Endothelial cell of umbilical vein (primary cell): ENCODE results near the gene LTBP1. TPM values are rescaled to one million over a fixed set of nuclear protein-coding genes. Genes with fewer than 3 reads are reported as not detected.

ENCODE experiments used
- BruUV-seq: library from RNA; stranded (reverse); fragments of 400-500 nt; replicated peaks from 2 replicates; lab custom pipeline; 2021; lab: Mats Ljungman, UMichigan
- CTCF ChIA-PET: fragments of 300-600, 350-600 bp; sonication (Branson Sonifier 250); formaldehyde crosslinking; loops from one replicate; lab custom pipeline; 2021; ENCODE audit warnings: antibody characterized with exemption, inconsistent platforms; lab: Charles Lee
- POLR2A ChIA-PET: fragments of 300-600, 350-600 bp; sonication (Branson Sonifier 250); formaldehyde crosslinking; loops from one replicate; lab custom pipeline; 2021; ENCODE audit warnings: antibody characterized with exemption, inconsistent platforms; lab: Charles Lee
- DNase-seq: peaks from one replicate; pipeline ENCODE4 v3.0.0-alpha.2; 2011; ENCODE audit warnings: low read depth, low spot score
- FAIRE-seq: peaks from 2 replicates; lab custom pipeline; 2011; peaks lifted over from hg19 to GRCh38; lab: Jason Lieb, UNC
- H2AFZ ChIP-seq: 2 replicates; pipeline ENCODE4 v1.6.0; 2012; ENCODE audit warnings: low read depth, low read length, control low read depth, inconsistent platforms
- H3K27ac ChIP-seq: 2 replicates; pipeline ENCODE4 v1.5.1; 2011; ENCODE audit warnings: low read depth, mild to moderate bottlenecking, control low read depth, low read length, moderate library complexity; ENCODE audit not compliant: insufficient read depth
- H3K27me3 ChIP-seq, 2 experiments: 2 replicates each; pipeline versions ENCODE4 v1.6.0 to v1.6.1; 2011; ENCODE audit warnings: low read length in 2 of 2, mixed read lengths in 1 of 2; ENCODE audit not compliant: control insufficient read depth in 2 of 2, insufficient read depth in 2 of 2
- H3K36me3 ChIP-seq, 2 experiments: 2 replicates in 1 of 2; 3 replicates in 1 of 2; pipeline ENCODE4 v1.5.1; 2011; ENCODE audit warnings: low read length in 2 of 2, mild to moderate bottlenecking in 1 of 2, moderate library complexity in 1 of 2; ENCODE audit not compliant: control insufficient read depth in 2 of 2, insufficient read depth in 2 of 2; ENCODE audit errors: extremely low read depth in 1 of 2
- H3K4me1 ChIP-seq: 3 replicates; pipeline ENCODE4 v1.5.1; 2011; ENCODE audit warnings: mild to moderate bottlenecking, low read length; ENCODE audit not compliant: control insufficient read depth, insufficient read depth; ENCODE audit errors: extremely low read depth
- H3K4me2 ChIP-seq: 2 replicates; pipeline ENCODE4 v1.6.1; 2011; ENCODE audit warnings: low read length, control low read depth, mixed read lengths; ENCODE audit not compliant: insufficient read depth
- H3K4me3 ChIP-seq, 3 experiments: fragments of 200-600 bp in 1 of 3; sonication (generic), shearing (Covaris generic) in 1 of 3; replicated peaks in 1 of 3; 2 replicates each; pipeline ENCODE4 v1.5.1; 2011 to 2016; ENCODE audit warnings: control low read depth in 3 of 3, low read length in 3 of 3, mild to moderate bottlenecking in 2 of 3, inconsistent platforms in 1 of 3, low read depth in 1 of 3, moderate library complexity in 1 of 3; ENCODE audit not compliant: insufficient read depth in 1 of 3
- H3K79me2 ChIP-seq: 2 replicates; pipeline ENCODE4 v1.6.0; 2012; ENCODE audit warnings: low read length, inconsistent platforms; ENCODE audit not compliant: control insufficient read depth, insufficient read depth
- H3K9ac ChIP-seq: replicated peaks from 2 replicates; pipeline ENCODE3; 2011; ENCODE audit warnings: low read length, control low read depth; ENCODE audit not compliant: insufficient read depth; ENCODE audit errors: extremely low read depth
- H3K9me1 ChIP-seq: replicated peaks from 3 replicates; pipeline ENCODE4 v1.6.0; 2011; ENCODE audit warnings: mild to moderate bottlenecking, low read length; ENCODE audit not compliant: control insufficient read depth, insufficient read depth; ENCODE audit errors: extremely low read depth
- H3K9me3 ChIP-seq: replicated peaks from 2 replicates; pipeline ENCODE4 v1.5.1; 2012; ENCODE audit warnings: low read length, inconsistent platforms; ENCODE audit not compliant: control insufficient read depth, insufficient read depth
- H4K20me1 ChIP-seq: replicated peaks from 2 replicates; pipeline ENCODE3; 2011; ENCODE audit warnings: mild to moderate bottlenecking, low read length; ENCODE audit not compliant: control insufficient read depth, insufficient read depth; ENCODE audit errors: extremely low read depth
- CTCF ChIP-seq, 2 donors: IDR thresholded peaks; 1 replicate in 1 of 2; 2 replicates in 1 of 2; pipeline ENCODE4 v1.5.1; 2011; ENCODE audit warnings: low read length in 2 of 2, mild to moderate bottlenecking in 2 of 2, moderate library complexity in 2 of 2, control low read depth in 1 of 2, inconsistent platforms in 1 of 2, low read depth in 1 of 2; ENCODE audit not compliant: insufficient read depth in 1 of 2; ENCODE audit errors: extremely low read depth in 1 of 2
- EZH2 ChIP-seq: IDR thresholded peaks from 2 replicates; pipeline ENCODE4 v1.6.1; 2012; ENCODE audit warnings: borderline replicate concordance, low read depth, mild to moderate bottlenecking, moderate library complexity, low read length, inconsistent platforms; ENCODE audit not compliant: severe bottlenecking
- FOS ChIP-seq: IDR thresholded peaks from 2 replicates; pipeline ENCODE4 v1.6.1; 2011; ENCODE audit warnings: mild to moderate bottlenecking, low read length, moderate library complexity, borderline replicate concordance; ENCODE audit not compliant: insufficient read depth
- GATA2 ChIP-seq: IDR thresholded peaks from 2 replicates; pipeline ENCODE4 v1.7.0; 2011; ENCODE audit warnings: low read depth, mild to moderate bottlenecking, moderate library complexity, mixed read lengths, low read length; ENCODE audit not compliant: insufficient read length, insufficient read depth
- JUN ChIP-seq: IDR thresholded peaks from 2 replicates; pipeline ENCODE4 v1.6.1; 2011; ENCODE audit warnings: borderline replicate concordance, low read depth; ENCODE audit not compliant: insufficient read length, insufficient read depth
- MAX ChIP-seq: IDR thresholded peaks from 2 replicates; pipeline ENCODE4 v1.6.1; 2011; ENCODE audit not compliant: insufficient read depth, insufficient read length
- MYC ChIP-seq: IDR thresholded peaks from one replicate; pipeline ENCODE4 v1.6.1; 2011; ENCODE audit warnings: mild to moderate bottlenecking, low read depth, low read length
- POLR2A ChIP-seq: IDR thresholded peaks from 2 replicates; pipeline ENCODE4 v1.6.1; 2012; ENCODE audit warnings: low read depth, mild to moderate bottlenecking, control low read depth, low read length
- POLR2AphosphoS5 ChIP-seq: IDR thresholded peaks from 2 replicates; pipeline ENCODE4 v1.6.1; 2012; ENCODE audit warnings: low read depth, mild to moderate bottlenecking, control low read depth, low read length, moderate library complexity; ENCODE audit not compliant: insufficient read depth
- dilution Hi-C: fragments of 300-500 bp; cut with MboI; formaldehyde crosslinking; loops from one replicate; pipeline ENCODE4 v1.15.0; 2019; ENCODE audit warnings: low sequenced_read_pairs; ENCODE audit not compliant: extremely low pct_ligation_motif_present
- intact Hi-C: fragments of 100-400 bp; cut with micrococcal nuclease; formaldehyde crosslinking; loops from one replicate; pipeline ENCODE4 v1.10.0; 2022
- polyA plus RNA-seq, 4 experiments: library from polyadenylated mRNA; depleted of rRNA in 3 of 4; stranded (reverse) in 3 of 4; unstranded in 1 of 4; fragments of >200 nt; gene quantifications; 2 replicates each; pipeline versions ENCODE4 v1.2.1 to v1.2.3, GENCODE V29; 2011 to 2012; ENCODE audit warnings: missing spikeins in 1 of 4
- total RNA-seq: library from RNA; stranded (reverse); gene quantifications from 2 replicates; pipeline ENCODE4 v1.2.3, GENCODE V29; 2021

LTBP1 gene
- total and polyA plus RNA-seq, 2 donors (not counting 3 experiments of a cell fraction or from before 2014, with no cell fraction given) = 57.4 to 68.2 TPM

GRCh38 chr2:33008716-33009115, 62.0 kb downstream of the LTBP1 start:
- Histone ChIP-seq H3K4me2 (no peak overlapping the region), H3K79me2 (peaks cover 3% of the 10 kb centered on the region), H3K27me3 (no peaks in the 10 kb centered on the region), H3K36me3 (no peaks in the 10 kb centered on the region), H3K4me3 (no peak overlapping the region), H3K9ac (no peak overlapping the region), H2AFZ (no peak overlapping the region), H3K4me1 (peaks cover 12% of the 10 kb centered on the region), H4K20me1 (no peaks in the 10 kb centered on the region), H3K9me3 (no peaks in the 10 kb centered on the region), H3K27ac (no peak overlapping the region), H3K9me1 (no peaks in the 10 kb centered on the region)
- BruUV-seq = no TSS peak
- dilution Hi-C loops = no loop called here
- DNase-seq = no peak
- ChIA-PET CTCF (no interaction called here), POLR2A (no interaction called here)
- no peak for TF ChIP-seq MYC
- no peak for TF ChIP-seq GATA2
- no peak for TF ChIP-seq FOS
- TF ChIP-seq POLR2AphosphoS5 = no peak
- no peak for TF ChIP-seq MAX
- TF ChIP-seq JUN = no peak
- no peak for TF ChIP-seq CTCF (IDR thresholded peaks at IDR 0.05; ENCODE audit: extremely low read depth in 1 of 2, insufficient read depth in 1 of 2, low read depth in 1 of 2, low read length in 2 of 2)
- intact Hi-C loops = no loop called here
- no peak for FAIRE-seq

- Histone ChIP-seq H3K9ac (no peak overlapping the region), H3K36me3 (no peaks in the 10 kb centered on the region), H3K4me3 (no peak overlapping the region), H3K27ac (no peak overlapping the region), H3K9me3 (no peaks in the 10 kb centered on the region), H2AFZ (no peak overlapping the region), H3K27me3 (no peaks in the 10 kb centered on the region), H3K79me2 (peaks cover 3% of the 10 kb centered on the region), H3K9me1 (no peaks in the 10 kb centered on the region), H3K4me2 (no peak overlapping the region), H3K4me1 (peaks cover 17% of the 10 kb centered on the region), H4K20me1 (no peaks in the 10 kb centered on the region)
- TF ChIP-seq EZH2 = no peak
- TF ChIP-seq GATA2 = no peak
- TF ChIP-seq POLR2AphosphoS5 = no peak
- no peak for TF ChIP-seq POLR2A
- TF ChIP-seq MYC = no peak
- no peak for TF ChIP-seq MAX
- no peak for TF ChIP-seq FOS
- TF ChIP-seq CTCF (IDR thresholded peaks at IDR 0.05; ENCODE audit: extremely low read depth in 1 of 2, insufficient read depth in 1 of 2, low read depth in 1 of 2, low read length in 2 of 2) = no peak
- CTCF ChIA-PET = no interaction called here
- dilution Hi-C loops = no loop called here
- POLR2A ChIA-PET = no interaction called here
- intact Hi-C loops = no loop called here
- no peak for DNase-seq
- no TSS peak for BruUV-seq
- no peak for FAIRE-seq
Observed at GRCh38 chr2:33009249-33009648, 62.5 kb downstream of the LTBP1 start.
